Ascending aorta (tissue), 2 donors: ENCODE results near the gene MKNK1. TPM values are rescaled to one million over a fixed set of nuclear protein-coding genes. Genes with fewer than 3 reads are reported as not detected.

Source experiments
- DNase-seq, 2 donors: peaks; one replicate each; pipeline ENCODE4 v3.0.0-alpha.2; 2019; ENCODE audit warnings: low spot score in 2 of 2
- H3K27ac ChIP-seq, 2 donors: fragments of 200-600 bp; sonication (generic); one replicate each; pipeline ENCODE4 v1.5.1; 2016 to 2017; ENCODE audit warnings: mild to moderate bottlenecking in 1 of 2
- H3K27me3 ChIP-seq: fragments of 200-600 bp; sonication (generic); one replicate; pipeline ENCODE4 v1.5.1; 2017
- H3K36me3 ChIP-seq, 2 donors: fragments of 200-600 bp; sonication (generic); one replicate each; pipeline ENCODE4 v1.5.1; 2016
- H3K4me1 ChIP-seq, 2 donors: fragments of 200-600 bp; sonication (generic); one replicate each; pipeline ENCODE4 v1.5.1; 2016 to 2017; ENCODE audit warnings: mild to moderate bottlenecking in 1 of 2
- H3K4me3 ChIP-seq, 2 donors: fragments of 200-600 bp; sonication (generic); one replicate each; pipeline ENCODE4 v1.5.1; 2016 to 2017; ENCODE audit warnings: mild to moderate bottlenecking in 1 of 2
- H3K9me3 ChIP-seq, 2 donors: fragments of 200-600 bp; sonication (generic); one replicate each; pipeline ENCODE4 v1.5.1; 2016
- intact Hi-C: fragments of 100-400 bp; cut with DNase I; formaldehyde crosslinking; loops from one replicate; pipeline ENCODE4 v1.15.1; 2023
- total RNA-seq: library from RNA; depleted of rRNA; stranded (reverse); fragments of >200 nt; gene quantifications from one replicate; pipeline ENCODE4 v1.1.0, GENCODE V29; 2016
- TF ChIP-seq, protein P1 (sequence below), 3 experiments: fragments of 200-600 bp in 2 of 3; fragments of 450-650 bp in 1 of 3; sonication (generic) in 2 of 3; IDR thresholded peaks; one replicate each; pipeline ENCODE4 v1.5.1; 2016 to 2019; ENCODE audit warnings: antibody characterized with exemption in 3 of 3, mild to moderate bottlenecking in 1 of 3, moderate library complexity in 1 of 3

Gene MKNK1
- total RNA-seq, 1 donor from 2014 or later = 47.8 TPM

DNA sequence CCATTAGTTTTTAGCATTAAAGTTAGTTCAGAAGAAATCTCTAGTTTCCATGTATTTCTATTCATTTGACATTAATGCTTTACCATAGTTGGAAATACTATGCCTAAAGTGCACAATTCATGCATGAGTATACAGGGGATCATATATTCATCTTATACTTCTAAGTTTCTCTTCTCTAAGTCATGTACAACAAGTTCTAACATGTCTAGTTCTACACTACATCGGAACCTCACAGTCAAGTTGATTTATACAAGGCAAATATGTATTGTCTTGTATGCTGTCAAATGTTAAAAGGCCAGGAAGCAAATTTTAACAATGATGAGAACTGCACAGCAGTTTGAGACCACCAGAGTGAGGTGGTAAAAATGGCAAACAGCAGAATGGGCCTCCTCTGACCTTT lies 35.5 kb upstream of the MKNK1 start:
- DNase-seq = no peak
- Histone ChIP-seq H3K4me3 (no peak overlapping the region), H3K27ac (peak overlapping the region in 1 of 2 donors; percentile 26), H3K36me3 (peaks cover 15 to 21% of the 10 kb centered on the region in 2 donors), H3K9me3 (no peaks in the 10 kb centered on the region), H3K4me1 (peaks cover 0 to 14% of the 10 kb centered on the region in 2 donors), H3K27me3 (no peaks in the 10 kb centered on the region)
- TF ChIP-seq, protein P1, sequence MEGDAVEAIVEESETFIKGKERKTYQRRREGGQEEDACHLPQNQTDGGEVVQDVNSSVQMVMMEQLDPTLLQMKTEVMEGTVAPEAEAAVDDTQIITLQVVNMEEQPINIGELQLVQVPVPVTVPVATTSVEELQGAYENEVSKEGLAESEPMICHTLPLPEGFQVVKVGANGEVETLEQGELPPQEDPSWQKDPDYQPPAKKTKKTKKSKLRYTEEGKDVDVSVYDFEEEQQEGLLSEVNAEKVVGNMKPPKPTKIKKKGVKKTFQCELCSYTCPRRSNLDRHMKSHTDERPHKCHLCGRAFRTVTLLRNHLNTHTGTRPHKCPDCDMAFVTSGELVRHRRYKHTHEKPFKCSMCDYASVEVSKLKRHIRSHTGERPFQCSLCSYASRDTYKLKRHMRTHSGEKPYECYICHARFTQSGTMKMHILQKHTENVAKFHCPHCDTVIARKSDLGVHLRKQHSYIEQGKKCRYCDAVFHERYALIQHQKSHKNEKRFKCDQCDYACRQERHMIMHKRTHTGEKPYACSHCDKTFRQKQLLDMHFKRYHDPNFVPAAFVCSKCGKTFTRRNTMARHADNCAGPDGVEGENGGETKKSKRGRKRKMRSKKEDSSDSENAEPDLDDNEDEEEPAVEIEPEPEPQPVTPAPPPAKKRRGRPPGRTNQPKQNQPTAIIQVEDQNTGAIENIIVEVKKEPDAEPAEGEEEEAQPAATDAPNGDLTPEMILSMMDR (IDR thresholded peaks at IDR 0.05) = no peak
- intact Hi-C loops = no loop called here

DNA sequence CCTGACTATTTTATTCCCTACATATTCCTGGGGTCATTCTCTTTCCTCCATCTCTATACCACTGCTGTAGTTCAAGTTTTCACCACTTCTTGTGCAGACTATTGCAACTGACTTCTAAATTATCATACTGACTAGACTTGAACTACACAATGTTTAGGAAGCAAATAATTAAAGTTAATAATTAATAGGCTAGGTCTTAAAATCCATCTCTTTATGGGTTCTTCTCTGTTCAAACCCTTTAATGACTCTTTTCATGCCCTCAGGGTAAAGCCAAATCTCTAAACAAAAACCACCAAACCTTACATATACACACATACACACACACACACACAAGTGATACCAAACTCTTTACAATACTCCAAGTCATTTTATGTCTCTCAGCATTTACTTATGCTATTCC lies 34.9 kb upstream of the MKNK1 start:
- TF ChIP-seq, protein P1 (IDR thresholded peaks at IDR 0.05) = no peak
- DNase-seq = no peak
- Histone ChIP-seq H3K36me3 (peaks cover 17 to 27% of the 10 kb centered on the region in 2 donors), H3K27ac (peak overlapping the region; percentile 73 to 92), H3K27me3 (no peaks in the 10 kb centered on the region), H3K4me3 (no peak overlapping the region), H3K9me3 (no peaks in the 10 kb centered on the region), H3K4me1 (peaks cover 0 to 14% of the 10 kb centered on the region in 2 donors)
- intact Hi-C loops = no loop called here

DNA sequence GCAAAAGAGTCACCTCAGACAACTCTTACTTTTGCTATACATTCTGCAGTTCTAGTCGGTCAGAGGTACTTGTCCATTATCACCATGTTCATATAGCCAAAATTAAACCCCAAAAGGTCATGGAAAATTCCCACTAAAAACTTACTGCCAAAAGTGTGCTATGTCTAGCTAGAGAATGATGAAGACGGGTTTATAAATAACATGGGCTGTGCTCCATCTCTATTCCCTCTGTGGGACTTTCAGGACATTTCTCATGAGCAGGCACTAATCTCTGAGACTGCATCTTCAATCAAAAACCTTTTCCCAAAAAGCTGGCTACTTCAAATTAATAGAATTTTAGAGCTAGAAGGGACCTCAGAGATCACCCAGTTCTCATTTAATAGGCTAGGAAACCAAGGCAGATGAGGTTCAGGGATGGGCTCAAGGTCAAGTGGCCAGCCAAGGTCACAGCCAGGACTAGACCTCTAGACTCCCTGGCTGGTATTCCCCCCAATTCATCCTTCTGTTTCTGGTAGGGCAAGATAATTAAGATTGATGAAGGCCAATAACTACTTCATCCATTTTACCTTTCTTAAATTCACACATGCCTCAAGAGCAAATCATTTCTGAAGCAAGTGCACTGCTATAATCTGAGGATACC lies 33.5 kb upstream of the MKNK1 start:
- peaks cover 0 to 10% of the 10 kb centered on the region in 2 donors for H3K4me1 ChIP-seq
- TF ChIP-seq, protein P1 (IDR thresholded peaks at IDR 0.05) = no peak
- H3K27ac ChIP-seq = peak overlapping the region; percentile 73 to 92
- H3K27me3 ChIP-seq = no peaks in the 10 kb centered on the region
- no peak for DNase-seq
- H3K9me3 ChIP-seq = no peaks in the 10 kb centered on the region
- intact Hi-C loops = loop anchor here (1.0 to 2.0 kb wide), 2 partner anchors 19 to 31 kb away; partner anchors contain the start of gene ATPAF1
- peaks cover 21 to 39% of the 10 kb centered on the region in 2 donors for H3K36me3 ChIP-seq
- H3K4me3 ChIP-seq = no peak overlapping the region

DNA sequence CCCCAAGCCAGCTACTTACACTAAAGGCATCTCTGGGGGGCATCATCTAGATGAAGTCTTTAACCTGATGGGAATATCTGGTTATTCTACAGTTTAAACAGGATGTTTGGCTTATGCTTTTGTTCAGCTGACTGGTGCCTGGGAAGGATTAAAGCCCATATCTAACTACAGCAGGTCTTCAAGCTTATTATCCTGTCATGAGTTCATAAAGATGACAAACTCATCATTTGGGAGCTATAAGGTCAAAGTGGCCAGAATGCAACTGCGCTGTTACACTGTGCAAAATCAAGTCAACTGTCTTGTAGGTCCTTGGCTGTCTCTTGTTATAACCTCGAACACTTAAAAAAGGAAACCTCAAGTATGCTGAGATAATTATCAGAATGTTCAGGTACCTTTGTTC lies 31.1 kb upstream of the MKNK1 start:
- peaks cover 0 to 10% of the 10 kb centered on the region in 2 donors for H3K4me1 ChIP-seq
- H3K27ac ChIP-seq = no peak overlapping the region
- DNase-seq = no peak
- H3K4me3 ChIP-seq = no peak overlapping the region
- H3K9me3 ChIP-seq = no peaks in the 10 kb centered on the region
- no peaks in the 10 kb centered on the region for H3K27me3 ChIP-seq
- intact Hi-C loops = no loop called here
- peaks cover 21 to 50% of the 10 kb centered on the region in 2 donors for H3K36me3 ChIP-seq
- TF ChIP-seq, protein P1 (IDR thresholded peaks at IDR 0.05) = no peak

DNA sequence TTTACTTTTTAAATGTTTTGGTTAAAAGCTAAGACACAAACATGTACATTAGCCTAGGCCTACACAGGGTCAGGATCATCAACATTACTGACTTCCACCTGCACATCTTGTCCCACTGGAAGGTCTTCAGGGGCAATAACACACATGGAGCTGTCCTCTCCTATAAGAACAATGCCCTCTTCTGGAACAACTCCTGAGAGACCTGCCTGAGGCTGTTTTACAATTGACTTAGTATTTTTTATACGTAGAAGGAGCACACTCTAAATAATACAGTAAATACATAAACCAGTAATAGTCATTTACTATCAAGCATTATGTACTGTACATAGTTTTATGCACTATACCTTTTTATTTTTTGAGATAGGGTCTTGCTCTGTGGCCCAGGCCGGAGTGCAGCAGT lies 26.7 kb upstream of the MKNK1 start:
- TF ChIP-seq, protein P1 (IDR thresholded peaks at IDR 0.05) = no peak
- Histone ChIP-seq H3K9me3 (no peaks in the 10 kb centered on the region), H3K4me1 (no peaks in the 10 kb centered on the region), H3K27me3 (no peaks in the 10 kb centered on the region), H3K27ac (no peak overlapping the region), H3K36me3 (peaks cover 26 to 55% of the 10 kb centered on the region in 2 donors), H3K4me3 (no peak overlapping the region)
- no peak for DNase-seq
- intact Hi-C loops = no loop called here
